ENCODE measurements around the gene SNPH.

GRCh38 chr20:1294497-1294896 lies 28.4 kb downstream of the SNPH start:
- no peak for TF ChIP-seq EZH2 (IDR thresholded peaks at IDR 0.05; ENCODE audit: insufficient read depth, poor library complexity, severe bottlenecking)
- no peak for TF ChIP-seq EZH2phosphoT487 (IDR thresholded peaks at IDR 0.05; ENCODE audit: insufficient read depth, low read depth)

Data from GM23248 (cell line).